ENCODE results near the gene KIF4B. TPM values are rescaled to one million over a fixed set of nuclear protein-coding genes. Genes with fewer than 3 reads are reported as not detected.

Gene KIF4B
- total and polyA plus RNA-seq, 2 of the 13 experiments (the other 11 are each of a cell fraction or from before 2014, with no cell fraction given), result 0.04 TPM; not detected in 1

- Histone ChIP-seq H4K20me1 (ENCODE audit: insufficient read depth, low read length) (no peaks in the 10 kb centered on the region), H3K36me3 (replicated peaks in 1 of 2; ENCODE audit: control insufficient read depth in 1 of 2, insufficient read depth in 2 of 2, low read length in 2 of 2) (no peaks in the 10 kb centered on the region), H3K4me2 (ENCODE audit: low read depth, low read length) (no peak overlapping the region), H2AFZ (ENCODE audit: low read length) (no peak overlapping the region), H3K9ac (ENCODE audit: insufficient read depth, low read depth, low read length) (no peak overlapping the region), H3K27ac (ENCODE audit: extremely low read length, insufficient read depth, low read length) (no peak overlapping the region), H3K79me2 (ENCODE audit: insufficient read depth, low read length) (no peaks in the 10 kb centered on the region), H3K27me3 (ENCODE audit: control insufficient read depth in 1 of 2, insufficient read depth in 2 of 2, low read length in 2 of 2) (no peaks in the 10 kb centered on the region), H3K4me3 (replicated peaks in 1 of 3; ENCODE audit: insufficient read depth in 1 of 3, low read depth in 2 of 3, low read length in 3 of 3) (no peak overlapping the region), H3K4me1 (ENCODE audit: insufficient read depth, low read length) (peaks cover 10% of the 10 kb centered on the region; the same call in 1 of the 2 replicates), H3K9me3 (ENCODE audit: low read length) (no peaks in the 10 kb centered on the region)
- in situ Hi-C loops (cut with HindIII; ENCODE audit: extremely low pct_ligation_motif_present, low pct_unique_long_range_greater_than_20kb) (loop anchor here (10.0 kb wide), 1 partner anchor 355 kb away; no protein-coding TSS in a partner anchor), intact Hi-C loops (cut with micrococcal nuclease; ENCODE audit: unreplicated experiment) (loop anchor here (10.0 kb wide), 1 partner anchor 355 kb away; no protein-coding TSS in a partner anchor)
- FAIRE-seq (no peak), ATAC-seq (no peak), DNase-seq (ENCODE audit: low spot score) (no peak)
- 13% methylated on average over 1 of the region's 5 CpGs for WGBS (ENCODE audit: low lambda C conversion rate)
- TF ChIP-seq ZNF18 (CRISPR knock-in tag; IDR thresholded peaks at IDR 0.05; ENCODE audit: insufficient replicate concordance), result no peak
- no peak for TF ChIP-seq ZNF224 (CRISPR knock-in tag; IDR thresholded peaks at IDR 0.05)
- TF ChIP-seq TEAD2 (CRISPR knock-in tag; IDR thresholded peaks at IDR 0.05), result no peak
- TF ChIP-seq ZBTB8A (CRISPR knock-in tag; IDR thresholded peaks at IDR 0.05; ENCODE audit: borderline replicate concordance, low read depth), result no peak
- no peak for TF ChIP-seq ATF5 (CRISPR knock-in tag; IDR thresholded peaks at IDR 0.05; ENCODE audit: low read depth)
- TF ChIP-seq ZNF841 (CRISPR knock-in tag; IDR thresholded peaks at IDR 0.05; ENCODE audit: borderline replicate concordance), result no peak
- no peak for TF ChIP-seq ZNF709 (CRISPR knock-in tag; IDR thresholded peaks at IDR 0.05)
- no peak for TF ChIP-seq GABPB1 (CRISPR knock-in tag; IDR thresholded peaks at IDR 0.05)
- no peak for TF ChIP-seq CEBPB (IDR thresholded peaks at IDR 0.05; ENCODE audit: borderline replicate concordance, low read depth, low read length)
- TF ChIP-seq IRX3 (CRISPR knock-in tag; IDR thresholded peaks at IDR 0.05; ENCODE audit: borderline replicate concordance, low read depth), result no peak
- ChIA-PET POLR2A (no interaction called here), CTCF (ENCODE audit: low intra/inter-chr PET ratio, low total read pairs) (no interaction called here)
- no TSS peak for BruUV-seq (replicated peaks)
These were observed 13.7 kb upstream of the KIF4B start for GRCh38 chr5:154999865-155000264.

Data from HepG2 (cell line).